Uterus (tissue), 4 donors: Measurements from ENCODE around the gene XYLT1. TPM values are rescaled to one million over a fixed set of nuclear protein-coding genes. Genes with fewer than 3 reads are reported as not detected.

Experiments
- DNase-seq, 2 donors: peaks; one replicate each; pipeline ENCODE4 v3.0.0-alpha.2; 2019 to 2020
- H3K27ac ChIP-seq, 2 donors: fragments of 200-600 bp; sonication (generic); 1 replicate in 1 of 2; 2 replicates in 1 of 2; pipeline ENCODE4 v1.5.1; 2016 to 2018
- H3K27me3 ChIP-seq, 2 donors: fragments of 200-600 bp; sonication (generic); one replicate each; pipeline ENCODE4 v1.5.1; 2018 to 2019; ENCODE audit warnings: control low read depth in 1 of 2
- H3K36me3 ChIP-seq, 2 donors: fragments of 200-600 bp; sonication (generic); one replicate each; pipeline ENCODE4 v1.5.1; 2019; ENCODE audit warnings: control low read depth in 1 of 2
- H3K4me1 ChIP-seq, 2 donors: fragments of 200-600 bp; sonication (generic); one replicate each; pipeline ENCODE4 v1.5.1; 2018 to 2019; ENCODE audit warnings: control low read depth in 1 of 2
- H3K4me3 ChIP-seq, 2 donors: fragments of 200-600 bp; sonication (generic); 1 replicate in 1 of 2; 2 replicates in 1 of 2; pipeline ENCODE4 v1.5.1; 2018 to 2019; ENCODE audit warnings: mild to moderate bottlenecking in 1 of 2
- H3K9me3 ChIP-seq, 2 donors: fragments of 200-600 bp; sonication (generic); one replicate each; pipeline ENCODE4 v1.5.1; 2019; ENCODE audit warnings: control low read depth in 1 of 2
- CTCF ChIP-seq, 4 experiments: fragments of 200-600 bp in 2 of 4; fragments of 450-650 bp in 2 of 4; sonication (generic) in 2 of 4; IDR thresholded peaks; one replicate each; pipeline ENCODE4 v1.5.1; 2016 to 2019; ENCODE audit warnings: antibody characterized with exemption in 4 of 4, mild to moderate bottlenecking in 2 of 4, moderate library complexity in 1 of 4
- POLR2A ChIP-seq, 2 donors: fragments of 450-650 bp; IDR thresholded peaks; one replicate each; pipeline ENCODE4 v1.6.1; 2016; ENCODE audit warnings: antibody characterized with exemption in 2 of 2, mild to moderate bottlenecking in 1 of 2, moderate library complexity in 1 of 2
- intact Hi-C: fragments of 100-400 bp; cut with DNase I; formaldehyde crosslinking; loops from one replicate; pipeline ENCODE4 v1.15.1; 2023; ENCODE audit warnings: low total_unique reads
- total RNA-seq, 4 donors: library from RNA; depleted of rRNA in 3 of 4; stranded (reverse); fragments of >200 nt in 3 of 4; gene quantifications; one replicate each; pipeline versions ENCODE4 v1.1.0 to v1.2.4, GENCODE V29; 2014 to 2023
- donor health status: DM: yes; HTN: yes; CAD: no.

The XYLT1 gene
- total RNA-seq, 4 donors from 2014 or later, result 1.5 to 42.2 (median 15.7) TPM

GRCh38 chr16:17395849-17396480 lies 74.8 kb downstream of the XYLT1 start:
- no peak overlapping the region for H3K4me3 ChIP-seq
- no peaks in the 10 kb centered on the region for H3K27me3 ChIP-seq
- no peaks in the 10 kb centered on the region for H3K9me3 ChIP-seq
- intact Hi-C loops, result no loop called here
- peak overlapping the region; percentile 43 to 60 for H3K27ac ChIP-seq
- TF ChIP-seq CTCF (IDR thresholded peaks at IDR 0.05) (no peak), POLR2A (IDR thresholded peaks at IDR 0.05) (no peak)
- H3K36me3 ChIP-seq, result no peaks in the 10 kb centered on the region
- peak; percentile 44 to 59 for DNase-seq
- peaks cover 0 to 3% of the 10 kb centered on the region in 2 donors for H3K4me1 ChIP-seq

- intact Hi-C loops, result no loop called here
- Histone ChIP-seq H3K4me3 (no peak overlapping the region), H3K9me3 (no peaks in the 10 kb centered on the region), H3K27ac (no peak overlapping the region), H3K4me1 (peaks cover 0 to 3% of the 10 kb centered on the region in 2 donors), H3K27me3 (no peaks in the 10 kb centered on the region), H3K36me3 (no peaks in the 10 kb centered on the region)
- no peak for TF ChIP-seq POLR2A (IDR thresholded peaks at IDR 0.05)
- no peak for TF ChIP-seq CTCF (IDR thresholded peaks at IDR 0.05)
- no peak for DNase-seq
These were observed 77.7 kb downstream of the XYLT1 start for GRCh38 chr16:17392857-17393692.

DNA sequence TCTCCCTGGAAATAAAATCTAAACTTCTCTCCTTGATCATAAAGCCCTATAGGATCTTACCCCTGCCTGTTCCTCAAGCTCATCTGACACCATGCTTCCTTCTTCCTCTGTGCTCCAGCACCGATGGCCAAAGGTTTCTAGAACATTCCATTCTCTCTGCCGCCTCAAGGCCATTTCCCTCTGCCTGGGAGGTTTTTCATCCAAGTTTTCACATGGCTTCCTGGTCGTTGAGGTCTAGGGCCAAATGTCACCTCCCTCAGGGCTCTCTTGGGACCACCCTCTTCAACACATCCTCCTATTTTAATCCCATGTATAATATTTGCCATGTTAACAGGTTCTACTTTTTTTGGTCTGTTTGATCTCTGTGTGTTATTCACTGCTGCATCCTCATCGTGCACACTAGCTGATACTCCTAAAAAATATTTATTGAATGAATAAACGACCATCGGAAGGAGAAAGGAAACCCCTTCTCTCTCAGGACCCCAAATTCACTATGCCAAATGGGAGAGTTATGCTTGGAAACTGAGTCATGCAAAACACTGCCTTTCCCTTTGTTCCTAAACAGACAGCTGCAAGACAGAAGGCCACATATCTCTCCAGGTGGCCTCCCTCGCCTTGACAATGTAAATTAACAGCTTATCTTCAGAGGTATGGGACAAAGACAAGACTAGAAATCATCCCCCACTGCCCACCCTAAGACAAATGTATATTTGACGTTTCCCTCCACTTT lies 78.5 kb downstream of the XYLT1 start:
- TF ChIP-seq CTCF (IDR thresholded peaks at IDR 0.05) (no peak), POLR2A (IDR thresholded peaks at IDR 0.05) (no peak)
- H3K4me1 ChIP-seq, result peaks cover 0 to 3% of the 10 kb centered on the region in 2 donors
- no peak for DNase-seq
- no peaks in the 10 kb centered on the region for H3K36me3 ChIP-seq
- no peaks in the 10 kb centered on the region for H3K27me3 ChIP-seq
- no peak overlapping the region for H3K4me3 ChIP-seq
- no peaks in the 10 kb centered on the region for H3K9me3 ChIP-seq
- intact Hi-C loops, result no loop called here
- no peak overlapping the region for H3K27ac ChIP-seq

DNA sequence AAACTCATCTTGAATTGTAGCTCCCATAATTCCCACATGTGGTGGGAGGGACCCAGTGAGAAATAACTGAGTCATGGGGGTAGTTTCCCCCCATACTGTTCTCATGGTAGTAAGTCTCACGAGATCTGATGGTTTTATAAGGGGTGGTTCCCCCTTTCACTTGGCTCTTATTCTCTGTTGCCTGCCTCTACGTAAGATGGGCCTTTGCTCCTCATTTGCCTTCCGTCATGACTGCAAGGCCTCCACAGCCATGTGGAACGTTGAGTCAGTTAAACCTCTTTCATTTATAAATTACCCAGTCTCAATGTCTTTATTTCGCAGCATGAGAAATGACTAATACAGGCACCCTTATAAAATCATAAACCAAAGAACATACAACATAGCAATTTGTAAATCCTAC lies 79.0 kb downstream of the XYLT1 start:
- Histone ChIP-seq H3K27ac (no peak overlapping the region), H3K4me1 (peaks cover 0 to 3% of the 10 kb centered on the region in 2 donors), H3K9me3 (no peaks in the 10 kb centered on the region), H3K4me3 (no peak overlapping the region), H3K27me3 (no peaks in the 10 kb centered on the region), H3K36me3 (no peaks in the 10 kb centered on the region)
- TF ChIP-seq POLR2A (IDR thresholded peaks at IDR 0.05) (no peak), CTCF (IDR thresholded peaks at IDR 0.05) (no peak)
- intact Hi-C loops, result no loop called here
- no peak for DNase-seq
